IPS DF 6.9 (cell line): Measurements from ENCODE around the gene NIPBL.
"Not testable (repeated sequence)": the region's sequence is repeated elsewhere in the genome, so short reads cannot be mapped to it uniquely, and the experiment has no call there.

ENCODE experiments used
- DNase-seq: peaks from one replicate; pipeline ENCODE4 v3.0.0-alpha.2; 2013; ENCODE audit warnings: low read depth, low spot score
- H3K27ac ChIP-seq: one replicate; pipeline ENCODE4 v1.5.1; 2013; ENCODE audit warnings: low read length, control low read depth
- H3K27me3 ChIP-seq: 2 replicates; pipeline ENCODE4 v1.6.1; 2013; ENCODE audit warnings: mild to moderate bottlenecking, low read length; ENCODE audit not compliant: control insufficient read depth, insufficient read depth
- H3K36me3 ChIP-seq: 2 replicates; pipeline ENCODE4 v1.6.1; 2013; ENCODE audit warnings: low read length; ENCODE audit not compliant: control insufficient read depth, insufficient read depth
- H3K4me1 ChIP-seq: 2 replicates; pipeline ENCODE4 v1.6.1; 2013; ENCODE audit warnings: low read length; ENCODE audit not compliant: control insufficient read depth, insufficient read depth
- H3K4me3 ChIP-seq: 2 replicates; pipeline ENCODE4 v1.5.1; 2013; ENCODE audit warnings: mild to moderate bottlenecking, low read length
- H3K9me3 ChIP-seq: 2 replicates; pipeline ENCODE4 v1.6.1; 2013; ENCODE audit warnings: low read length, inconsistent platforms; ENCODE audit not compliant: control insufficient read depth, insufficient read depth
- WGBS: extraction: QIAGEN DNeasy Blood & Tissue Kit; methylation state at CpG from one replicate; pipeline ENCODE4 v1.1.7; 2013; ENCODE audit warnings: mixed read lengths, missing lambda C conversion rate; ENCODE audit not compliant: insufficient read length, insufficient coverage; 5-methylcytosine and 5-hydroxymethylcytosine counted together

NIPBL gene, protein sequence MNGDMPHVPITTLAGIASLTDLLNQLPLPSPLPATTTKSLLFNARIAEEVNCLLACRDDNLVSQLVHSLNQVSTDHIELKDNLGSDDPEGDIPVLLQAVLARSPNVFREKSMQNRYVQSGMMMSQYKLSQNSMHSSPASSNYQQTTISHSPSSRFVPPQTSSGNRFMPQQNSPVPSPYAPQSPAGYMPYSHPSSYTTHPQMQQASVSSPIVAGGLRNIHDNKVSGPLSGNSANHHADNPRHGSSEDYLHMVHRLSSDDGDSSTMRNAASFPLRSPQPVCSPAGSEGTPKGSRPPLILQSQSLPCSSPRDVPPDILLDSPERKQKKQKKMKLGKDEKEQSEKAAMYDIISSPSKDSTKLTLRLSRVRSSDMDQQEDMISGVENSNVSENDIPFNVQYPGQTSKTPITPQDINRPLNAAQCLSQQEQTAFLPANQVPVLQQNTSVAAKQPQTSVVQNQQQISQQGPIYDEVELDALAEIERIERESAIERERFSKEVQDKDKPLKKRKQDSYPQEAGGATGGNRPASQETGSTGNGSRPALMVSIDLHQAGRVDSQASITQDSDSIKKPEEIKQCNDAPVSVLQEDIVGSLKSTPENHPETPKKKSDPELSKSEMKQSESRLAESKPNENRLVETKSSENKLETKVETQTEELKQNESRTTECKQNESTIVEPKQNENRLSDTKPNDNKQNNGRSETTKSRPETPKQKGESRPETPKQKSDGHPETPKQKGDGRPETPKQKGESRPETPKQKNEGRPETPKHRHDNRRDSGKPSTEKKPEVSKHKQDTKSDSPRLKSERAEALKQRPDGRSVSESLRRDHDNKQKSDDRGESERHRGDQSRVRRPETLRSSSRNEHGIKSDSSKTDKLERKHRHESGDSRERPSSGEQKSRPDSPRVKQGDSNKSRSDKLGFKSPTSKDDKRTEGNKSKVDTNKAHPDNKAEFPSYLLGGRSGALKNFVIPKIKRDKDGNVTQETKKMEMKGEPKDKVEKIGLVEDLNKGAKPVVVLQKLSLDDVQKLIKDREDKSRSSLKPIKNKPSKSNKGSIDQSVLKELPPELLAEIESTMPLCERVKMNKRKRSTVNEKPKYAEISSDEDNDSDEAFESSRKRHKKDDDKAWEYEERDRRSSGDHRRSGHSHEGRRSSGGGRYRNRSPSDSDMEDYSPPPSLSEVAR (N-terminal part only)

GRCh38 chr5:36876299-36876964 is at the start of gene NIPBL:
NIPBL (plus strand) TSS chr5:36876769; CDS start chr5:36953697, 76,928 bp downstream.
- no CpG with 5 or more reads among the region's 73 CpGs for WGBS
- no peaks in the 10 kb centered on the region for H3K36me3 ChIP-seq
- no peaks in the 10 kb centered on the region for H3K9me3 ChIP-seq
- H3K4me3 ChIP-seq = peak within 1 kb of the TSS; percentile 97
- no peaks in the 10 kb centered on the region for H3K27me3 ChIP-seq
- no peaks in the 10 kb centered on the region for H3K4me1 ChIP-seq
- DNase-seq = no peak
- H3K27ac ChIP-seq = no peak within 1 kb of the TSS

GRCh38 chr5:36832274-36832673 is 44.3 kb upstream of the NIPBL start:
- H3K9me3 ChIP-seq = no peaks in the 10 kb centered on the region
- no peaks in the 10 kb centered on the region for H3K27me3 ChIP-seq
- no peaks in the 10 kb centered on the region for H3K36me3 ChIP-seq
- H3K4me1 ChIP-seq = no peaks in the 10 kb centered on the region
- DNase-seq = no peak
- no peak overlapping the region for H3K4me3 ChIP-seq
- no CpG with 5 or more reads among the region's 2 CpGs for WGBS
- H3K27ac ChIP-seq = no peak overlapping the region

DNA sequence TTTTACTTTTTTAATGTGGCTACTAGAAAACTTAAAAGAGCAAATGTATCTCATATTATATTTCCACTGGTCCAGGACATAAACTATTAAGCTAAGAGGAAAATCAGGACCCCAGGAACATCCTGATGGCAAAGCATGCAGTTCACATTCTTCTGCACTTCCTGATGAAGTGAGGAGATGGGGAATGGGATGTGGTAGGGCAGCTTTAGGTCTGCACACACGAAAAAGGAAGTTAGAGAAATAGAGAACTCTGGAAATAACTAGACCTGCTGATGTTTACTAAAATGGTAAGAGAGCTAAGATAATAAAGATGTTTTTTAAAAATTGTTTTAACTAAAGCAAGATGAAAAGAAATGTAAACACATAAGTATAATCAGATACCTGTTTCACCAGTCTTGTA is 39.7 kb upstream of the NIPBL start:
- DNase-seq = no peak
- WGBS = no CpG with 5 or more reads among the region's 1 CpG
- Histone ChIP-seq H3K36me3 (no peaks in the 10 kb centered on the region), H3K27me3 (no peaks in the 10 kb centered on the region), H3K4me3 (no peak overlapping the region), H3K27ac (no peak overlapping the region), H3K9me3 (no peaks in the 10 kb centered on the region), H3K4me1 (no peaks in the 10 kb centered on the region)

- Histone ChIP-seq H3K27ac (no peak overlapping the region), H3K36me3 (no peaks in the 10 kb centered on the region), H3K4me1 (no peaks in the 10 kb centered on the region), H3K27me3 (no peaks in the 10 kb centered on the region), H3K4me3 (no peak overlapping the region), H3K9me3 (no peaks in the 10 kb centered on the region)
- DNase-seq = no peak
- no CpG with 5 or more reads among the region's 5 CpGs for WGBS
These were observed 36.8 kb upstream of the NIPBL start for GRCh38 chr5:36839489-36840476.

- Histone ChIP-seq H3K36me3 (no peaks in the 10 kb centered on the region), H3K27ac (no peak overlapping the region), H3K4me1 (no peaks in the 10 kb centered on the region), H3K9me3 (no peaks in the 10 kb centered on the region), H3K27me3 (no peaks in the 10 kb centered on the region), H3K4me3 (no peak overlapping the region)
- WGBS = no CpG with 5 or more reads among the region's 1 CpG
- DNase-seq = no peak
These were observed 34.9 kb upstream of the NIPBL start for GRCh38 chr5:36841677-36842076.

- no peaks in the 10 kb centered on the region for H3K27me3 ChIP-seq
- DNase-seq = no peak
- no CpG with 5 or more reads among the region's 1 CpG for WGBS
- no peaks in the 10 kb centered on the region for H3K36me3 ChIP-seq
- no peak overlapping the region for H3K4me3 ChIP-seq
- no peaks in the 10 kb centered on the region for H3K9me3 ChIP-seq
- H3K4me1 ChIP-seq = no peaks in the 10 kb centered on the region
- H3K27ac ChIP-seq = no peak overlapping the region
These were observed 34.5 kb upstream of the NIPBL start for GRCh38 chr5:36842087-36842486.

DNA sequence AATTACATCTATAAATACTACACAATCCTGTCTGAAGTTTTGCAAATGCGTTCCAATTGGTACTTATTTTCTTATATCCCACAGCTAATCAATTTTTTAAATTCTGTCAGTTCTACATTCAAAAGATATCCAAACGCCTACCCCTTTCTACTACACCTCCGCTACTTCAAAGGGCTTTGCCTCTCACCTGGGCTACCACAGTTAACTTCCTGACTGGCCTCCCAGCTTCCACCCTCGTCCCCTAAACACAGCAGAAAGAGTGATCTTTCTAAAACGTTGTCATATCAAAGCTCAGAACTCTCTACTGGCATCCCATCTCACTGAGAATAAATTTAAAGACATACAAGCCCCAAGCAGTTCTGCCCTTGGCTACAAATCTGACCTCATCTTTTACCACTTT is 32.3 kb upstream of the NIPBL start:
- Histone ChIP-seq H3K27me3 (no peaks in the 10 kb centered on the region), H3K27ac (no peak overlapping the region), H3K9me3 (no peaks in the 10 kb centered on the region), H3K36me3 (no peaks in the 10 kb centered on the region), H3K4me1 (no peaks in the 10 kb centered on the region), H3K4me3 (no peak overlapping the region)
- 100% methylated on average over 2 of the region's 5 CpGs for WGBS
- no peak for DNase-seq

DNA sequence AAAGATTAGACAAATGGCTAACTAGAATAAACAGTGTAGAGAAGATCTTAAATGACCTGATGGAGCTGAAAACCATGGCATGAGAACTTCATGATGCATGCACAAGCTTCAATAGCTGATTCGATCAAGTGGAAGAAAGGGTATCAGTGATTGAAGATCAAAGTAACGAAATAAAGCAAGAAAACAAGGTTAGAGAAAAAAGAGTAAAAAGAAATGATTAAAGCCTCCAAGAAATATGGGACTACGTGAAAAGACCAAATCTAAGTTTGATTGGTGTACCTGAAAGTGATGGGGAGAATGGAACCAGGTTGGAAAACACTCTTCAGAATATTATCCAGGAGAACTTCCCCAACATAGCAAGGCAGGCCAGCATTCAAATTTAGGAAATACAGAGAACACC is 28.0 kb upstream of the NIPBL start:
- DNase-seq = not testable (repeated sequence)
- no CpG with 5 or more reads among the region's 3 CpGs for WGBS

DNA sequence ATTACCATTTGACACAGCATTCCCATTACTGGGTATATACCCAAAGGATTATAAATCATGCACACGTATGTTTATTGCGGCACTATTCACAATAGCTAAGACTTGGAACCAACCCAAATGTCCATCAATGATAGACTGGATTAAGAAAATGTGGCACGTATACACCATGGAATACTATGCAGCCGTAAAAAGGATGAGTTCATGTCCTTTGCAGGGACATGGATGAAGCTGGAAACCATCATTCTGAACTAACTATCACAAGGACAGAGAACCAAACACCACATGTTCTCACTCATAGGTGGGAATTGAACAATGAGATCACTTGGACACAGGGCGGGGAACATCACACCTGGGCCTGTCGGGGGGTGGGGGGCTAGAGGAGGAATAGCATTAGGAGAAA is 23.7 kb upstream of the NIPBL start:
- H3K4me1 ChIP-seq, H3K36me3 ChIP-seq, H3K4me3 ChIP-seq, DNase-seq, H3K9me3 ChIP-seq, H3K27ac ChIP-seq, H3K27me3 ChIP-seq: not testable (repeated sequence)
- WGBS = no CpG with 5 or more reads among the region's 6 CpGs

More for the DNA sequence above, 28.0 kb upstream of the NIPBL start:
- not testable (repeated sequence) for H3K4me3 ChIP-seq, H3K36me3 ChIP-seq, H3K9me3 ChIP-seq, H3K27ac ChIP-seq, H3K4me1 ChIP-seq, H3K27me3 ChIP-seq
